Endodermal cell (in vitro differentiated cells): ENCODE measurements around the gene TUBA4B. TPM values are rescaled to one million over a fixed set of nuclear protein-coding genes. Genes with fewer than 3 reads are reported as not detected.

Experiments used
- DNase-seq: peaks from one replicate; pipeline ENCODE4 v3.0.0-alpha.2; 2017
- H3K27ac ChIP-seq: 2 replicates; pipeline ENCODE4 v1.5.1; 2013; ENCODE audit warnings: mild to moderate bottlenecking, low read depth, low read length, moderate library complexity
- H3K27me3 ChIP-seq: 2 replicates; pipeline ENCODE4 v1.6.1; 2013; ENCODE audit warnings: mild to moderate bottlenecking, low read length, moderate library complexity; ENCODE audit not compliant: insufficient read depth, control insufficient read depth, poor library complexity, severe bottlenecking
- H3K36me3 ChIP-seq: 2 replicates; pipeline ENCODE4 v1.7.0; 2013; ENCODE audit warnings: mild to moderate bottlenecking, low read length, moderate library complexity; ENCODE audit not compliant: control insufficient read depth, insufficient read depth
- H3K4me1 ChIP-seq: one replicate; pipeline ENCODE4 v1.7.0; 2013; ENCODE audit warnings: low read length; ENCODE audit not compliant: control insufficient read depth, insufficient read depth
- H3K4me3 ChIP-seq: 2 replicates; pipeline ENCODE4 v1.5.1; 2013; ENCODE audit warnings: mild to moderate bottlenecking, low read length, moderate library complexity
- H3K9ac ChIP-seq: 2 replicates; pipeline ENCODE4 v1.6.1; 2013; ENCODE audit warnings: mild to moderate bottlenecking, low read length, moderate library complexity; ENCODE audit not compliant: poor library complexity, severe bottlenecking; ENCODE audit errors: extremely low read depth
- H3K9me3 ChIP-seq: 2 replicates; pipeline ENCODE4 v1.6.1; 2013; ENCODE audit warnings: mild to moderate bottlenecking, low read length, moderate library complexity; ENCODE audit not compliant: control insufficient read depth
- H3K27ac Mint-ChIP-seq: 2 replicates; pipeline ENCODE4 v1.8.0; 2020; ENCODE audit warnings: mixed read lengths
- H3K27me3 Mint-ChIP-seq: 2 replicates; pipeline ENCODE4 v1.8.0; 2021; ENCODE audit warnings: mild to moderate bottlenecking, mixed read lengths; ENCODE audit not compliant: insufficient read depth
- H3K36me3 Mint-ChIP-seq: 2 replicates; pipeline ENCODE4 v1.8.0; 2020; ENCODE audit warnings: low read depth, mixed read lengths
- H3K4me1 Mint-ChIP-seq: 2 replicates; pipeline ENCODE4 v1.8.0; 2020; ENCODE audit warnings: mixed read lengths
- H3K4me3 Mint-ChIP-seq: 2 replicates; pipeline ENCODE4 v1.8.0; 2020; ENCODE audit warnings: mild to moderate bottlenecking, moderate library complexity, mixed read lengths
- H3K9me3 Mint-ChIP-seq: 2 replicates; pipeline ENCODE4 v1.8.0; 2020; ENCODE audit warnings: mild to moderate bottlenecking, mixed read lengths
- whole genome bisulfite sequencing, 2 experiments: methylation state at CpG; one replicate each; pipeline versions ENCODE4 v1.1.5 to v1.1.7; 2013; ENCODE audit warnings: missing lambda C conversion rate in 2 of 2, mixed read lengths in 1 of 2; ENCODE audit not compliant: insufficient coverage in 1 of 2, insufficient read length in 1 of 2; 5-methylcytosine and 5-hydroxymethylcytosine counted together
- total RNA-seq, 2 donors: library from RNA; stranded (reverse); fragmentation: NEBNext Ultra II Directional in 1 of 2; extraction: Animal tissue kit (Norgen Biotek cat#: 25700) in 1 of 2; gene quantifications; 2 replicates in 1 of 2; 3 replicates in 1 of 2; pipeline ENCODE4 v1.2.1, GENCODE V29; 2021
- TF ChIP-seq, protein P1 (sequence below): fragments of 200-600 bp; sonication (generic); conservative IDR thresholded peaks from 2 replicates; pipeline ENCODE4 v1.5.0; 2021; ENCODE audit warnings: antibody characterized with exemption, mild to moderate bottlenecking

TUBA4B gene
- total RNA-seq, 2 donors from 2014 or later = not detected

DNA sequence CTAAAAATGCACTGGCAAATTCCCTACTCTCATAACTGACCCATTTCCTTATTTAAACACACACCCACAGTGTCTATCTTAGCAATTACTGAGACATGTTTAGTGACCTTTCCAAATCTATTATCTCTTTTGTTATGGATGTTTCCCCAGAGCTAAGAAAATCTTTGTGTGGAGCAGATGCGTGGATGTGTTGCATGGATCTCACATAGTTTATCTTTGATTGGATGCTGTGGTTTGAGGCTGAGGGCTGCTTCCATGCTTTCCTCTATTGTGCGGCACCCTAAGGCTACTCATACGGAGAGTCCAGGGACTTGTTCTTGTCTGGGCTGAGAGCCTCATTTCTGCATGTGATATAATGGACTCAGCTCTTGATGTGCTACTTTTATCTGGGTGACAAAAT is 18.7 kb upstream of the TUBA4B start:
- Mint-ChIP-seq H3K4me1 (peaks cover 3% of the 10 kb centered on the region), H3K4me3 (no peak overlapping the region), H3K27me3 (no peaks in the 10 kb centered on the region), H3K36me3 (peaks cover 56% of the 10 kb centered on the region), H3K27ac (no peak overlapping the region), H3K9me3 (no peaks in the 10 kb centered on the region)
- DNase-seq = no peak
- Histone ChIP-seq H3K9ac (no peak overlapping the region), H3K4me1 (no peaks in the 10 kb centered on the region), H3K4me3 (no peak overlapping the region), H3K36me3 (peaks cover 67% of the 10 kb centered on the region), H3K27ac (no peak overlapping the region), H3K27me3 (no peaks in the 10 kb centered on the region), H3K9me3 (no peaks in the 10 kb centered on the region)
- 95 to 100% methylated on average over 1 to 3 of the region's 3 CpGs for WGBS, 2 experiments
- TF ChIP-seq, protein P1, sequence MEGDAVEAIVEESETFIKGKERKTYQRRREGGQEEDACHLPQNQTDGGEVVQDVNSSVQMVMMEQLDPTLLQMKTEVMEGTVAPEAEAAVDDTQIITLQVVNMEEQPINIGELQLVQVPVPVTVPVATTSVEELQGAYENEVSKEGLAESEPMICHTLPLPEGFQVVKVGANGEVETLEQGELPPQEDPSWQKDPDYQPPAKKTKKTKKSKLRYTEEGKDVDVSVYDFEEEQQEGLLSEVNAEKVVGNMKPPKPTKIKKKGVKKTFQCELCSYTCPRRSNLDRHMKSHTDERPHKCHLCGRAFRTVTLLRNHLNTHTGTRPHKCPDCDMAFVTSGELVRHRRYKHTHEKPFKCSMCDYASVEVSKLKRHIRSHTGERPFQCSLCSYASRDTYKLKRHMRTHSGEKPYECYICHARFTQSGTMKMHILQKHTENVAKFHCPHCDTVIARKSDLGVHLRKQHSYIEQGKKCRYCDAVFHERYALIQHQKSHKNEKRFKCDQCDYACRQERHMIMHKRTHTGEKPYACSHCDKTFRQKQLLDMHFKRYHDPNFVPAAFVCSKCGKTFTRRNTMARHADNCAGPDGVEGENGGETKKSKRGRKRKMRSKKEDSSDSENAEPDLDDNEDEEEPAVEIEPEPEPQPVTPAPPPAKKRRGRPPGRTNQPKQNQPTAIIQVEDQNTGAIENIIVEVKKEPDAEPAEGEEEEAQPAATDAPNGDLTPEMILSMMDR = no peak

DNA sequence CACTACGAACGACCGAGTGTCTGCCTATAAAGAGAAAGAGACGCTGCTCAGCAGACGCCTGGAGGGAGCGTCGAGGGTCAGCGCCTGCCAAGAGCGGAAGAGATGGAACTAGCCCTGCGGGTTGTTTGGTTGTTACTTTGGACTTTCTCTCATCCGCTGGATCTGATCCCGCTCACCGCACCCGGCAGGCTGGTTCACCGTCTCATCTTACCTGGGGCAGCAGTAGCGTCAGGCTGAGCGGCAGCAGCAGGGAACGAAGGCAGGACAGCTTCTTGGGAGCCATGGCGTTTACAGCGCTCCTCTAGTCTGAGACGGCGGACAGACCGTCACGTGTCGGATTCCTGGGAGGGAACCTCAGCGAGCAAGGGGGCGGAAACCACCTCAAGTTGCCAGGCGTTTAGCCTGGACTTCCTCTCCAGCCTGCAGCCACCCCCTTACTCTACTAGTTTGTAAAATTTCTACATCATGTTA is 9.7 kb upstream of the TUBA4B start:
- Mint-ChIP-seq H3K36me3 (peaks cover 5% of the 10 kb centered on the region), H3K27me3 (no peaks in the 10 kb centered on the region), H3K27ac (no peak overlapping the region), H3K4me3 (no peak overlapping the region), H3K4me1 (peaks cover 7% of the 10 kb centered on the region), H3K9me3 (no peaks in the 10 kb centered on the region)
- no peaks in the 10 kb centered on the region for H3K27me3 ChIP-seq
- H3K9me3 ChIP-seq = no peaks in the 10 kb centered on the region
- no peak for DNase-seq
- peaks cover 3% of the 10 kb centered on the region for H3K4me1 ChIP-seq
- TF ChIP-seq, protein P1 = no peak
- no peak overlapping the region for H3K9ac ChIP-seq
- no peak overlapping the region for H3K27ac ChIP-seq
- H3K4me3 ChIP-seq = no peak overlapping the region
- peaks cover 14% of the 10 kb centered on the region for H3K36me3 ChIP-seq
- 95 to 98% methylated on average over 27 to 28 of the region's 28 CpGs for WGBS, 2 experiments

DNA sequence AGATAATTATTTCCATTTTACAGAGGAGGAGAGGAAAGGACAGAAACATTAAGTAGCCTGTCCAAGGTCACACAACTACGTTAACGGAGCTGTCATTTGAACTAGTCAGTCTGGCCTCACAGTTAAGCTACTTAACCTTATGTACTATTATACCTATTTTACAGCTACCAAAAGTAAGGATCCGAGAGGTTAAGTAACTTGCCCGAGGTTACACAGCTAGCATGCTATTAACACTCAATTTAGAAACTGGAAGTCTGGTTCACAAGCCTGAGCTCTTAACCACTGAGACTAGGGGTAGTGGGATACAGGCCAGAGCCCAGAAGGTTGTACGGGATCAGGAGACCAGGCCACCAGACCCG is 8.3 kb upstream of the TUBA4B start:
- peaks cover 5% of the 10 kb centered on the region for H3K36me3 Mint-ChIP-seq
- H3K4me3 ChIP-seq = peak overlapping the region; percentile 92
- 52 to 56% methylated on average over 5 to 6 of the region's 6 CpGs for whole genome bisulfite sequencing, 2 experiments
- peaks cover 21% of the 10 kb centered on the region for H3K4me1 Mint-ChIP-seq
- no peaks in the 10 kb centered on the region for H3K9me3 Mint-ChIP-seq
- H3K4me3 Mint-ChIP-seq = peak overlapping the region; percentile 86
- peak overlapping the region; percentile 96 for H3K27ac Mint-ChIP-seq
- peaks cover 15% of the 10 kb centered on the region for H3K4me1 ChIP-seq
- no peaks in the 10 kb centered on the region for H3K27me3 Mint-ChIP-seq
- TF ChIP-seq, protein P1 = no peak
- DNase-seq = no peak
- H3K36me3 ChIP-seq = peaks cover 14% of the 10 kb centered on the region
- H3K9me3 ChIP-seq = no peaks in the 10 kb centered on the region
- peak overlapping the region; percentile 97 for H3K9ac ChIP-seq
- no peak overlapping the region for H3K27ac ChIP-seq
- H3K27me3 ChIP-seq = no peaks in the 10 kb centered on the region
